ENCODE results near the gene PIAS4.

PIAS4 gene

GRCh38 chr19:4033028-4033956 lies 25.8 kb downstream of the PIAS4 start:
- Histone ChIP-seq H3K27ac (ENCODE audit: low read depth, low read length) (no peak overlapping the region), H3K4me3 (ENCODE audit: low read depth in 1 of 5, low read length in 5 of 5) (no peak overlapping the region), H3K36me3 (ENCODE audit: control insufficient read depth in 5 of 5, insufficient read depth in 5 of 5, low read length in 5 of 5) (peaks cover 0 to 87% (median 64%) of the 10 kb centered on the region in 5 donors), H3K4me1 (ENCODE audit: control insufficient read depth in 5 of 5, insufficient read depth in 5 of 5, low read length in 5 of 5) (peaks cover 0 to 5% (median 0%) of the 10 kb centered on the region in 5 donors), H3K9me3 (ENCODE audit: control insufficient read depth in 5 of 5, low read length in 5 of 5) (no peaks in the 10 kb centered on the region), H3K9ac (ENCODE audit: low read length in 5 of 5) (no peak overlapping the region), H3K27me3 (ENCODE audit: control insufficient read depth in 5 of 5, insufficient read depth in 4 of 5, low read length in 5 of 5) (no peaks in the 10 kb centered on the region)

DNA sequence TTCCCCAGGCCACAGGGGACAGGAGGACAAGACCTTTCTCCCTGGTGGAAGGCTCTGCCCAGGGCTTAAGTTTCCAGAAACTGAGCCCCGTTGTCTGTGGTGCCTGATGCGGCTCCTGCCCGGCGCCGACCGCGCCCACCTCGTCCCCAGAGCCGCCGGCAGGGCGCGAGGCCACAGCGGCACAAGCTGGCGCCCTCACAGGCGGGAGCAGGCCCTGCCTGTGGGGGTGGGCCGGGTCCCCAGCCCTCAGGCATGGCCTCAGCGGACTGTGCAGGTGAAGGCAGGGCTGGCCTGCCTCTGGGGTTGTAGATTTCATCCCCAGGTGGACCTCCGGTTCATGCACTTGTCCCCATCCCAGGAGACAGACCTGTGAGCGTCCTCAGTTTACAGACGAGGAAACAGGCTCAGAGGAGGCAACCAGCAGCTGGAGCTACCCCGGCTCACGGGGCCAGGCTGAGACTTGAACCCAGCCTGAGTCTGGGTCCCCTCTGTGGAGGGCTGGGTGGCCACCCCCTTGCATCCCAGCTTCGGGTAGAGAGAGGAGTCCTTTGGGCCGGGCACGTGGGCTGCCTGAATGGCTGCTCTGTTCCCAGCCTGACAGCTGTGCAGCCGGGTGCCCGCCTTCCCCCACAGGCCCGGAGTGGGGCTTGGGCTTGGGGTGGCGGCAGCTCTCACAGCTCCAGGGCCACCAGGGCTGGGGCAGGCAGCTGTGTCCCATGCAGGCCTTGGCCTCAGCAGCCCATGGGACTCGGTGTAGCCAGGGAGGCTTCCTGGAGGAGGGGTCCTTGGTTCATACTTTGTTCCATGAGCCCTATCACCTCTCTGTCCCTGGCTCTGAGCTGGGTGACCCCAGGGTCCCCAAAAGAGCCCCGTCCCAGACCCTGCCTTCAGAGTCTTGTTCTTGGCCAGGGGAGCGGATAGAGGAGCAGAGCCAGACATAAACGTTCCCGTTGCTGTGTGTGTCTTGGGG lies 26.8 kb downstream of the PIAS4 start:
- no peak overlapping the region for H3K27ac ChIP-seq (ENCODE audit: low read depth, low read length)
- H3K36me3 ChIP-seq (ENCODE audit: control insufficient read depth in 5 of 5, insufficient read depth in 5 of 5, low read length in 5 of 5), result peaks cover 0 to 77% (median 59%) of the 10 kb centered on the region in 5 donors
- H3K4me1 ChIP-seq (ENCODE audit: control insufficient read depth in 5 of 5, insufficient read depth in 5 of 5, low read length in 5 of 5), result peaks cover 0 to 5% (median 0%) of the 10 kb centered on the region in 5 donors
- no peaks in the 10 kb centered on the region for H3K27me3 ChIP-seq (ENCODE audit: control insufficient read depth in 5 of 5, insufficient read depth in 4 of 5, low read length in 5 of 5)
- H3K9ac ChIP-seq (ENCODE audit: low read length in 5 of 5), result no peak overlapping the region
- no peaks in the 10 kb centered on the region for H3K9me3 ChIP-seq (ENCODE audit: control insufficient read depth in 5 of 5, low read length in 5 of 5)
- H3K4me3 ChIP-seq (ENCODE audit: low read depth in 1 of 5, low read length in 5 of 5), result no peak overlapping the region

DNA sequence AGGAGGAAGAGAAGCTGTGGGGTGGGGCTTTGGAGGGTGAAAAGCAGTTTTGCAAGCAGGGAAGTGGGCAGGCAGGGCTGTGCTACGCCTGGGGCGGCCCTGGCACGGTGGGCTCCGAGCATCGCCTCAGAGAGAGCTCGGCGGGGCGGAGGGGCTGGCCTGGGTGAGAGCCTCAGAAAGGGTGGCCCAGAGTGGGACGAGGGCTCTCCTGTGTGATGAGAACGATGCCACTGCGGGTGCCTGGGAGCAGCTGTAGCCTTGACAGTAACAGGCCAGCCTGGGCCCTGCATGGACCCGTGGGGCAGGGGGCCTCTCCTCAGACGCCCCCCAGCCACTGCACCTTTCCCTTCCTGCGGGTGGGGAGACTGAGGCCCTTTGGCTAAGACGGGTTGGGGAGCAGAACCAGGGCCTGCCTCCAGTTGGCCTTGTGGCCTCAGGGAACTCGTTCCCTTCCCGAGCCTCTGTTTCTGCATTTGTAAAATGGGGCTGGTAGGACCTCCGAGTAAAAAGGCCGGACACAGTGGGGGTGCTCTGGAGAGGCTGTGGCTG lies 27.6 kb downstream of the PIAS4 start:
- H3K27ac ChIP-seq (ENCODE audit: low read depth, low read length), result no peak overlapping the region
- no peak overlapping the region for H3K4me3 ChIP-seq (ENCODE audit: low read depth in 1 of 5, low read length in 5 of 5)
- no peaks in the 10 kb centered on the region for H3K27me3 ChIP-seq (ENCODE audit: control insufficient read depth in 5 of 5, insufficient read depth in 4 of 5, low read length in 5 of 5)
- H3K9me3 ChIP-seq (ENCODE audit: control insufficient read depth in 5 of 5, low read length in 5 of 5), result no peaks in the 10 kb centered on the region
- peaks cover 0 to 5% (median 0%) of the 10 kb centered on the region in 5 donors for H3K4me1 ChIP-seq (ENCODE audit: control insufficient read depth in 5 of 5, insufficient read depth in 5 of 5, low read length in 5 of 5)
- H3K9ac ChIP-seq (ENCODE audit: low read length in 5 of 5), result no peak overlapping the region
- peaks cover 0 to 78% (median 56%) of the 10 kb centered on the region in 5 donors for H3K36me3 ChIP-seq (ENCODE audit: control insufficient read depth in 5 of 5, insufficient read depth in 5 of 5, low read length in 5 of 5)

- peaks cover 0 to 5% (median 0%) of the 10 kb centered on the region in 5 donors for H3K4me1 ChIP-seq (ENCODE audit: control insufficient read depth in 5 of 5, insufficient read depth in 5 of 5, low read length in 5 of 5)
These were observed 28.0 kb downstream of the PIAS4 start for GRCh38 chr19:4035582-4035981.

GRCh38 chr19:4036576-4037300 lies 29.2 kb downstream of the PIAS4 start:
- no peak overlapping the region for H3K4me3 ChIP-seq (ENCODE audit: low read depth in 1 of 5, low read length in 5 of 5)
- no peaks in the 10 kb centered on the region for H3K27me3 ChIP-seq (ENCODE audit: control insufficient read depth in 5 of 5, insufficient read depth in 4 of 5, low read length in 5 of 5)
- no peak overlapping the region for H3K9ac ChIP-seq (ENCODE audit: low read length in 5 of 5)
- H3K36me3 ChIP-seq (ENCODE audit: control insufficient read depth in 5 of 5, insufficient read depth in 5 of 5, low read length in 5 of 5), result peaks cover 0 to 76% (median 56%) of the 10 kb centered on the region in 5 donors
- peaks cover 0 to 5% (median 0%) of the 10 kb centered on the region in 5 donors for H3K4me1 ChIP-seq (ENCODE audit: control insufficient read depth in 5 of 5, insufficient read depth in 5 of 5, low read length in 5 of 5)
- H3K9me3 ChIP-seq (ENCODE audit: control insufficient read depth in 5 of 5, low read length in 5 of 5), result no peaks in the 10 kb centered on the region
- H3K27ac ChIP-seq (ENCODE audit: low read depth, low read length), result no peak overlapping the region

More at GRCh38 chr19:4035582-4035981, 28.0 kb downstream of the PIAS4 start:
- H3K36me3 ChIP-seq (ENCODE audit: control insufficient read depth in 5 of 5, insufficient read depth in 5 of 5, low read length in 5 of 5), result peaks cover 0 to 80% (median 55%) of the 10 kb centered on the region in 5 donors
- H3K9ac ChIP-seq (ENCODE audit: low read length in 5 of 5), result no peak overlapping the region
- H3K27ac ChIP-seq (ENCODE audit: low read depth, low read length), result no peak overlapping the region
- no peak overlapping the region for H3K4me3 ChIP-seq (ENCODE audit: low read depth in 1 of 5, low read length in 5 of 5)
- H3K9me3 ChIP-seq (ENCODE audit: control insufficient read depth in 5 of 5, low read length in 5 of 5), result no peaks in the 10 kb centered on the region
- no peaks in the 10 kb centered on the region for H3K27me3 ChIP-seq (ENCODE audit: control insufficient read depth in 5 of 5, insufficient read depth in 4 of 5, low read length in 5 of 5)

DNA sequence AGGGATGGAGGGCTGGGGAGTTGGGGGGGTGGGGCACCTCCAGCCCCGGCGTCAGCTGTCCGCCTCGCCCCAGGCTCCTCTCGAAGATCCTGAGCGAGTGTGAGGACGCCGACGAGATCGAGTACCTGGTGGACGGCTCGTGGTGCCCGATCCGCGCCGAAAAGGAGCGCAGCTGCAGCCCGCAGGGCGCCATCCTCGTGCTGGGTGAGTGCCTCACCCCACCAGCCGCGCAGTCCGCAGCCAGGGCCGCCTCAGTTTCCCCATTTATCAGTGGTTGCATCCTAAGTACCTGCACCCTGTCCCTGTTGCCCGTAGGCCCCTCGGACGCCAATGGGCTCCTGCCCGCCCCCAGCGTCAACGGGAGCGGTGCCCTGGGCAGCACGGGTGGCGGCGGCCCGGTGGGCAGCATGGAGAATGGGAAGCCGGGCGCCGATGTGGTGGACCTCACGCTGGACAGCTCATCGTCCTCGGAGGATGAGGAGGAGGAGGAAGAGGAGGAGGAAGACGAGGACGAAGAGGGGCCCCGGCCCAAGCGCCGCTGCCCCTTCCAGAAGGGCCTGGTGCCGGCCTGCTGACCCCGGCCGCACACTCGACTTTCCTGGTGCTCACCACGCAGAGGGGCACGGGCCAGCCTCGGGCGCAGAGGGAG lies 29.9 kb downstream of the PIAS4 start:
- Histone ChIP-seq H3K4me3 (ENCODE audit: low read depth in 1 of 5, low read length in 5 of 5) (no peak overlapping the region), H3K4me1 (ENCODE audit: control insufficient read depth in 5 of 5, insufficient read depth in 5 of 5, low read length in 5 of 5) (peaks cover 1 to 5% (median 4%) of the 10 kb centered on the region in 5 donors), H3K27ac (ENCODE audit: low read depth, low read length) (no peak overlapping the region), H3K36me3 (ENCODE audit: control insufficient read depth in 5 of 5, insufficient read depth in 5 of 5, low read length in 5 of 5) (peaks cover 0 to 76% (median 58%) of the 10 kb centered on the region in 5 donors), H3K9ac (ENCODE audit: low read length in 5 of 5) (no peak overlapping the region), H3K9me3 (ENCODE audit: control insufficient read depth in 5 of 5, low read length in 5 of 5) (no peaks in the 10 kb centered on the region), H3K27me3 (ENCODE audit: control insufficient read depth in 5 of 5, insufficient read depth in 4 of 5, low read length in 5 of 5) (no peaks in the 10 kb centered on the region)

- Histone ChIP-seq H3K9me3 (ENCODE audit: control insufficient read depth in 5 of 5, low read length in 5 of 5) (no peaks in the 10 kb centered on the region), H3K36me3 (ENCODE audit: control insufficient read depth in 5 of 5, insufficient read depth in 5 of 5, low read length in 5 of 5) (peaks cover 0 to 71% (median 53%) of the 10 kb centered on the region in 5 donors), H3K4me3 (ENCODE audit: low read depth in 1 of 5, low read length in 5 of 5) (no peak overlapping the region), H3K27ac (ENCODE audit: low read depth, low read length) (no peak overlapping the region), H3K9ac (ENCODE audit: low read length in 5 of 5) (no peak overlapping the region), H3K27me3 (ENCODE audit: control insufficient read depth in 5 of 5, insufficient read depth in 4 of 5, low read length in 5 of 5) (no peaks in the 10 kb centered on the region), H3K4me1 (ENCODE audit: control insufficient read depth in 5 of 5, insufficient read depth in 5 of 5, low read length in 5 of 5) (peaks cover 2 to 10% (median 8%) of the 10 kb centered on the region in 5 donors)
These were observed 30.5 kb downstream of the PIAS4 start for GRCh38 chr19:4038057-4038456.

DNA sequence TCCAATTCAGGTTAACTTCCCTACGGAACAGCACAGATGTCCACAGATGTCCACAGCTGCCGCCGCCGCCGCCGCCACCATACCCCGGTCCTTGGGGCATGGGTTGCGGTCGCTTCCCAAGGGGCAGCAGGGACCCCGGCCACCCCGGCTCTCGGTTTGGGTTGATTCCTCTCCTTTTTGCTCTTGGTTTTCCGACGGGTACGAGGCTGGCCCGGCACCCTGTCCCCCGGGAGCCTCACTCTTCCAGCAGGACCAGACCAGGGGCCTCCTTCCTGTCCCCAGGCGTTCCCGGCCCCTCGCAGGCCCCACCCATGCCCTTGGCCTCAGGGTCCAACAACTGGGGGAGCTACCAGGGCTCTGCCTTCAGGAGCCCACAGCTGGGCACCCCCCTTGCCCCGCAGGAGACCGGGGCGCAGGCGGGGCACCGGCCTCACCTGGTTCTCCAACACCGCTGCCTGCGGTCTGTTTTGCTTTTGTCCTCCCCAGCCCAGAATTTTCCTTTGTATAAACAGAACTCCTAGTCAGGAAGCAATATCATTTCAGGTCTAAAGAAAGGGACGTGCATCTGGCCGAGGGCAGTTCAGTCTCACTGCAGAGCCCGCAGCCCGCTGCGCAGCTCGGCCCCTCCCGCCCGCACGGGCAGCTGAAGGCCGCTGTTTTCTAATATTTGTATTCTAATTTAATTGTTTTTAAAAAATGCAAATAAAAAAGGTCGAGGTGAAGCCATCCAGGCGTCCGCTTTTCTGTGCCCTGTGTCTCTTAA lies 31.3 kb downstream of the PIAS4 start:
- no peak overlapping the region for H3K4me3 ChIP-seq (ENCODE audit: low read depth in 1 of 5, low read length in 5 of 5)
- no peak overlapping the region for H3K27ac ChIP-seq (ENCODE audit: low read depth, low read length)
- H3K27me3 ChIP-seq (ENCODE audit: control insufficient read depth in 5 of 5, insufficient read depth in 4 of 5, low read length in 5 of 5), result no peaks in the 10 kb centered on the region
- no peak overlapping the region for H3K9ac ChIP-seq (ENCODE audit: low read length in 5 of 5)
- peaks cover 2 to 10% (median 8%) of the 10 kb centered on the region in 5 donors for H3K4me1 ChIP-seq (ENCODE audit: control insufficient read depth in 5 of 5, insufficient read depth in 5 of 5, low read length in 5 of 5)
- peaks cover 0 to 63% (median 47%) of the 10 kb centered on the region in 5 donors for H3K36me3 ChIP-seq (ENCODE audit: control insufficient read depth in 5 of 5, insufficient read depth in 5 of 5, low read length in 5 of 5)
- no peaks in the 10 kb centered on the region for H3K9me3 ChIP-seq (ENCODE audit: control insufficient read depth in 5 of 5, low read length in 5 of 5)
